Measurements from ENCODE around the gene FAM53A. TPM values are rescaled to one million over a fixed set of nuclear protein-coding genes. Genes with fewer than 3 reads are reported as not detected.

Gene FAM53A
- total RNA-seq (2014; rRNA removed; shearing (Covaris generic)) = 1.7 and 2.1 TPM in 2 replicates
- 3.8 and 4.6 TPM in 2 replicates for polyA plus RNA-seq (2015; cell fraction: cytosol; rRNA removed)
- 4.2 and 6.8 TPM in 2 replicates for polyA plus RNA-seq (2015; cell fraction: nucleus; rRNA removed)

DNA sequence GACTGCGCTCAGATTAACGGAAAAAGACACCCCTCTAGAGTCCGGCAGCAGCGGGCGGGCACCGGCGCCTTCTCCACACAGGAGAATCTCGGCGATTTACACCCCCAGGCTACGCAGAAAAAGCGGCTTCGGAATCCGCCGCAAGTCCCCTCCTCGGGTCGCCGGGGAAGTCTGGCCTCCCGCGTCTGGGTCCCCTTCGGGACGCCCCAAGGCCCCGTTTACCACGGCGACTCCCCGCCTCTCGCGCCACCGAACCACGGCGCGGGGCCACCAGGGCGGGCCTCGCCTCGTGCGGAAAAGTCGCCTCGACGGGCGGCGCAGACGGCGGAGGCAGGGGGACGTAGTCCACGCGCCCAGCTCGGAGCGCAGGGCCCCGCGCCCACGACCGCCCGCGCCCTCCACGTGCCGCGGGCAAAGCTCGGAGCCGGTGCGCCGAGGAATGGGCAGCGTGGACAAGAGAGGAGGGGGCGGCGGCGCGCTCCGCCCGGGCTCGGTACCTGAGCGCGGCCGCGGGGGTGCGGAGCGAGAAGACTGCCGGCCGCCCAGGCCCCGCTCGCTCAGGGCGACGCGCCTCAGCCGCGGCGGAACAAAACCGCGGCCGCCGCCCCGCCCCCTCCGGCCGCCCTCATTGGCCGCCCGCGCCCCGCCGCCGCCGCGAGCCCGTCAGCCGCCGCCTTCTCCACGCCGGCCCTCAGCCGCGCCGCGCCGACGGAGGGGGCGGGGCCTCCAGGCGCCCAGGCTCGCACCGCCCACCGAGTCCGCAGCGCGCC lies at the start of gene FAM53A:
Gene FAM53A (minus strand): TSS at position 578 of the 770 bp plus-strand sequence. CDS start 15,572 bp downstream, outside the sequence.
- DNase-seq (ENCODE audit: low read depth, low spot score) = peak; percentile 78
- in situ Hi-C loops (cut with HindIII; ENCODE audit: low pct_unique_long_range_greater_than_20kb, low sequenced_read_pairs) = no loop called here

DNA sequence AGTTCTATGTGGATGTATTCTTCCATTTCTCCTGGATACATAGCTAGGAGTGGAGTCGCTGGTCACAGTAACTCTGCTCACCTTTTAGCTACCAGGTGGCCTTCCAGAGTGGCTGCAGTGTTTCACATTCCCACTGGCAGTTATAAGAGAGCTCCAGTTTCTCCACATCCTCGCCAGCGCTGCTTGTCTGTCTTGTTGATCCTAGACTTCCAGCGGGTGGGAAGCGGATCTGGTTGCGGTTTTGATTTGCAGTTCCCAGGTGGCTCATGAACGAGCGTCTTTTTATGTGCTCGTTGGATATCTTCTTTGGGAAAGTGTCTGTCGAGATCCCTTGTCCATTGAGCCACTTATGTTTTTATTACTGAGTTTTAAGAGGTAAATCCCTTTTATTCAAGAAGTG lies 48.8 kb upstream of the FAM53A start:
- no peak for DNase-seq (ENCODE audit: low read depth, low spot score)
- in situ Hi-C loops (cut with HindIII; ENCODE audit: low pct_unique_long_range_greater_than_20kb, low sequenced_read_pairs) = no loop called here

GRCh38 chr4:1731180-1731579 lies 47.1 kb upstream of the FAM53A start:
- in situ Hi-C loops (cut with HindIII; ENCODE audit: low pct_unique_long_range_greater_than_20kb, low sequenced_read_pairs) = no loop called here
- no peak for DNase-seq (ENCODE audit: low read depth, low spot score)

DNA sequence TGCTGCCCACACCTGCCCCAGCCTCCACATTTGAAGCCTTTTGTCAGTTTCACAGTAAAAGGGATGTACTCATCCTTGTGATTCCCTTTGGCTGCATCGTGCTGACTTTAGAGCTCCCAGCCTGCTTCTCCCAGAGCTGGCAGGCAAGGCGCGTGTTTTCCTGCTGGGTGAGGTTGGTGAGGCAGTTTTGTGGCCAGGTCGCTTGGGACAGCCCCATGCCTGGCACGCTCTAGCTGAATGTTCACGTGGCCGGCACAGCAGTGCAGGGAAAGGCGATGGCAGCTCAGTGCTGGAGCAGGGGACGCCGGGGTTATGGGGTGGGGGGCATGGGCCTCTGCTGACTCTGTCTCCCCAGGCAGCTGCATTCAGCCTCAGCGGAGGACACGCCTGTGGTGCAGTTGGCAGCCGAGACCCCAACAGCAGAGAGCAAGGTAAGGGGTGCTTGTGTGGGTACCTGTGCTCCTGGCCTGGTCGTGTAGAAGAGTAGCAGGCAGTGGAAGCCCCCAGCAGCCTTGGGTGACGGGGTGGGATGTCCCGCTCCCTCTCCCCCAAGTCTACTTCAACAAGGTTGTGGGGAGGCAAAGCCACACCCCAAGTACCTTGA lies 46.5 kb upstream of the FAM53A start:
- in situ Hi-C loops (cut with HindIII; ENCODE audit: low pct_unique_long_range_greater_than_20kb, low sequenced_read_pairs) = no loop called here
- DNase-seq (ENCODE audit: low read depth, low spot score) = no peak

DNA sequence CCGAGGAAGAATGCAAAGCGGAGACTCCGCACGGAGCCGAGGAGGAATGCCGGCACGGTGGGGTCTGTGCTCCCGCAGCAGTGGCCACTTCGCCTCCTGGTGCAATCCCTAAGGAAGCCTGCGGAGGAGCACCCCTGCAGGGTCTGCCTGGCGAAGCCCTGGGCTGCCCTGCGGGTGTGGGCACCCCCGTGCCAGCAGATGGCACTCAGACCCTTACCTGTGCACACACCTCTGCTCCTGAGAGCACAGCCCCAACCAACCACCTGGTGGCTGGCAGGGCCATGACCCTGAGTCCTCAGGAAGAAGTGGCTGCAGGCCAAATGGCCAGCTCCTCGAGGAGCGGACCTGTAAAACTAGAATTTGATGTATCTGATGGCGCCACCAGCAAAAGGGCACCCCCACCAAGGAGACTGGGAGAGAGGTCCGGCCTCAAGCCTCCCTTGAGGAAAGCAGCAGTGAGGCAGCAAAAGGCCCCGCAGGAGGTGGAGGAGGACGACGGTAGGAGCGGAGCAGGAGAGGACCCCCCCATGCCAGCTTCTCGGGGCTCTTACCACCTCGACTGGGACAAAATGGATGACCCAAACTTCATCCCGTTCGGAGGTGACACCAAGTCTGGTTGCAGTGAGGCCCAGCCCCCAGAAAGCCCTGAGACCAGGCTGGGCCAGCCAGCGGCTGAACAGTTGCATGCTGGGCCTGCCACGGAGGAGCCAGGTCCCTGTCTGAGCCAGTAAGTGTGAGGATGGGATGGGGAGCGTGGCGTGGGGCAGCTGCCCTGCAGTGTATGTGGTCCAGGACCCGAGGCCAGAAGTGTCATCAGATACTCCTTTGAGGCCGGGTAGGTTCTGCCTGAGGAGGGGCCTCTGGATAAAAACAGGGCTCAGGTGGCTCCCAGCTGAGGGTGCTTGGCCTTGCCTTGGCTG lies 44.2 kb upstream of the FAM53A start:
- no peak for DNase-seq (ENCODE audit: low read depth, low spot score)
- in situ Hi-C loops (cut with HindIII; ENCODE audit: low pct_unique_long_range_greater_than_20kb, low sequenced_read_pairs) = no loop called here

DNA sequence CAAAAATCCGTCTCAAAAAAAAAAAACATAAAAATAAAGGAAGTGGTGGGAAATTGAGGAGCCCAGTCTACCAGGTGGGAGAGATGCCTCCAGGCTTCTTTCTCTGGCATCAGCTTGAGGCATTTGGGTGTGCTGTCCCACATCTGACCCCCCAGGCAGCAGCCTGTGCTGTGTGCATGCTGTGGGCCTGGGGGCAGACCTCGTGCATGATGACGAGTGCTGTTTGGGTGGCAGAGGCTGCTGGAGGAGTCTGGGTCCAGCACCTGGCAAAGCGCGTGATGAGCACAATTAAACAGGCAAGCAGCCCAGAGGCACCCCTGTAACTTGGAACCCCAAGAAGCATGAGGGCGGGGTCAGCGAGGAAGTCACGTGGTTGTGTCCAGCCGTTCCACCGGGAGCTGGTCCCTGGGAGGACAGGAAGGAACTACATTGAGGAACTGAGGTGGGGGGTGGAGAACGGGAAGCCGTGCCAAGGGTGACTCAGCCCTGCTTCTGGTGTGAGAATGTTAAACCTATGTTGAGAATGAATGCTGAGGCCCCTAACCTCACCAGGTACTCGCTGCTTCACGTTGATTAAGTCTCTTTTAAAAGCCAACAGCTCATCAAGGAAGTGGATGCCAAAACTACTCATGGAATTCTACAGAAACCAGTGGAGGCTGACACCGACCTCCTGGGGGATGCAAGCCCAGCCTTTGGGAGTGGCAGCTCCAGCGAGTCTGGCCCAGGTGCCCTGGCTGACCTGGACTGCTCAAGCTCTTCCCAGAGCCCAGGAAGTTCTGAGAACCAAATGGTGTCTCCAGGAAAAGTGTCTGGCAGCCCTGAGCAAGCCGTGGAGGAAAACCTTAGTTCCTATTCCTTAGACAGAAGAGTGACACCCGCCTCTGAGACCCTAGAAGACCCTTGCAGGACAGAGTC lies 43.3 kb upstream of the FAM53A start:
- no peak for DNase-seq (ENCODE audit: low read depth, low spot score)
- in situ Hi-C loops (cut with HindIII; ENCODE audit: low pct_unique_long_range_greater_than_20kb, low sequenced_read_pairs) = no loop called here

DNA sequence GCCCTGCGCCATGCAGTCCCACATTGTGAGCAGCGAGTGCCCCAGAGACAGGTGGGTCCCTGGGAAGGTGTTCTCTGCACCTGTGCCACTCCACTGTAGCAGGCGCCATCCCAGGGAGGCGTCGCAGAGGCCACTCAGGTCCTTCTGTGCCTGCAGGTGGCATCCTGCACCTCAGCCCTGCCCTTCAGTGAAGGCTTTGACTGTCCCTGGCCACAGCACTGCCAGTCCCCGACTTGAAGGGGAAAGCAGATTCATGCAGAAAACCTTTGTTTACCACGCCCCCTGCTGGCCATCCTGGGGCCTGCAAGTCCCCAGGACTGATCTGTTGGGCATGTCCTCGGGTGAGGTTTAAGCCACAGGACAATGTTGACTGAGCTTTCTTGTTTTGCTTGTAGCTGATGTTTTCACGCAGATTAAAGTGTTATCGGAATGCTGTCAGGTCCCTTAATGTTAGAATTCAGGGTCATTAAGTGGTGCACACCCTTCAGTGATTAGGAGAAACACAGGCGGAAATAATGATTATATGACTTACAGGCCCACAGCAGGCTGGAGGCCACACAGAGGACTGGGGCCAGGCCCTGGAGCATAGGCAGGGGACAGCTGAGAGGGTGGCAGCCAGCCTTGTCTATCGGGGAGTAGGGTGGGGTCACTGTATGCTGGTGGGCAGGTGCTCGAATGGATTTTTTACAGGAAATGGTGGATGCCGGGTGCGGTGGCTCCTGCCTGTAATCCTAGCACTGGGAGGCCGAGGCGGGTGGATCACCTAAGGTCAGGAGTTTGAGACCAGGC lies 42.2 kb upstream of the FAM53A start:
- in situ Hi-C loops (cut with HindIII; ENCODE audit: low pct_unique_long_range_greater_than_20kb, low sequenced_read_pairs) = no loop called here

GRCh38 chr4:1725521-1725920 lies 41.4 kb upstream of the FAM53A start:
- no peak for DNase-seq (ENCODE audit: low read depth, low spot score)
- in situ Hi-C loops (cut with HindIII; ENCODE audit: low pct_unique_long_range_greater_than_20kb, low sequenced_read_pairs) = no loop called here

More for the DNA sequence above, 42.2 kb upstream of the FAM53A start:
- peak; percentile 82 for DNase-seq (ENCODE audit: low read depth, low spot score)

DNA sequence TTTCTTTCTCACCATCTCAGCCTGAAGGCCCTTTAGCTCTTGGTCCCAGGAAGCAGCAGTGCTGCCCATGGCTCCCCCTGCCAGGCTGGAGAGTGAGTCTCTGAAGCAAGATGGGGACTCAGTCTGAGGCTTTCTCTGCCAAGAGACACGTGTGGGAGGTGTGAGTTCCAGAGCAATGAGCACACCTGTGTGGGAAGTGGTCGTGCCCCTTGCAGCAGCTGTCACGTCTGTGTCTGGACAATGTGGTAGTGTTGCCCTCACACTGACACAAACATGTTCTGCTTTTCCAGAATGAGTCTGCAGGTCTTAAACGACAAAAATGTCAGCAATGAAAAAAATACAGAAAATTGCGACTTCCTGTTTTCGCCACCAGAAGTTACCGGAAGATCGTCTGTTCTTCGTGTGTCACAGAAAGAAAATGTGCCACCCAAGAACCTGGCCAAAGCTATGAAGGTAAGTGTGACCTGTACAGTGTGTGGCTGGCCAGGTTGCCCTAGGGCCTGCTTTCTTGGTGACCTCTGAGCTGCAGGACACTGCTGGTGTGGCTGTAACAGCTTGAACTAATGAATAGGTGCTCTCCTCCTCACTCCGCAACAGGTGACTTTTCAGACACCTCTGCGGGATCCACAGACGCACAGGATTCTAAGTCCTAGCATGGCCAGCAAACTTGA lies 39.2 kb upstream of the FAM53A start:
- in situ Hi-C loops (cut with HindIII; ENCODE audit: low pct_unique_long_range_greater_than_20kb, low sequenced_read_pairs) = no loop called here
- DNase-seq (ENCODE audit: low read depth, low spot score) = no peak

GRCh38 chr4:1722551-1723118 lies 38.5 kb upstream of the FAM53A start:
- DNase-seq (ENCODE audit: low read depth, low spot score) = no peak
- in situ Hi-C loops (cut with HindIII; ENCODE audit: low pct_unique_long_range_greater_than_20kb, low sequenced_read_pairs) = no loop called here

DNA sequence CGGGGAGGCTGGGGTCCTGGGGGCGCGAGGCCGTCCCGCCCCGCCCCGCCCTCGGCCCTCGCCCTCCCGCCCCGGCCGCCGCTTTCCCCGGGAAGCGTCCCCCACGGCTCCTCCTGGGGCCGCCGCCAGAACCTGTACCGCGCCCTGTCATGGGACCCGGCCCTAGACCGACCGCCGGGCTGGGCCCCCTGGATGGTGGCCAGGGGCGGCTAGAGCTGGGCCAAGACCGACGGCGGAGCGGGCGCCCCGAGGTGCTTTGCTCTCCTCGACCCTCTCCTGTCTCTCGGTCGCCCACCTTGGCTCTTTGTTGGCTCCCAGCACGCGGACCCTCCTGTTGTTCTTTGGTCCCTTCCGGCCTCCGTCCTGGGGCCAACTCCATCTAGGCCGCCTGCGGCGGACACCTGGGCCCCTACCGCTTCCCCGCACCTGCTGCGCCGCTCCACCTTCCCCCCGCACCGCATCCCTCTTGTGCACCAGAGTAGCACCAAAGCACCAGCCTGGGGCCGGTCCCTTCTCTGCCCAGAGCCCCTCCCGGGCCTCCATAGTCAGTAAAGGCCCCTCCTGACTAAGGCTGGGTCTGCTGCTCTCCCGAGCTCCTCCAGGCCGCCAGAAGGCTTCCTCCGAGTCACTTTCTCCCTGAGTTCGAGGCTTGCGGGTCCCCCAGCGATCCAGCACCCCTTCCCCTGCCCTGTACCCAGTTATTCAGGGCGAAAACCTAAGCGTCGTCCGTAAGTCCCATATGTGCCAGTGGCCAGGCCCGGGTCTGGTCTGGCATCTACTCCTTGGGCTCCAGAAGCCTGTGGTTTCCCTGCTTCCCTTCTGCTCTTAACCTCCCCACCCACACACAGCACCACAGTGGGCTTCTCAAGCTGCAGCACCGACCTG lies 37.8 kb upstream of the FAM53A start:
- in situ Hi-C loops (cut with HindIII; ENCODE audit: low pct_unique_long_range_greater_than_20kb, low sequenced_read_pairs) = no loop called here
- no peak for DNase-seq (ENCODE audit: low read depth, low spot score)

- in situ Hi-C loops (cut with HindIII; ENCODE audit: low pct_unique_long_range_greater_than_20kb, low sequenced_read_pairs) = no loop called here
- DNase-seq (ENCODE audit: low read depth, low spot score) = peak; percentile 85
These were observed 37.0 kb upstream of the FAM53A start, which contains the start of the genes TACC3 and TMEM129 for GRCh38 chr4:1721003-1721665. Gene TACC3, plus strand, starts transcription at chr4:1721521. Its CDS starts 1,901 bp downstream, at chr4:1723422. Gene TMEM129, minus strand, starts transcription at chr4:1721323. Its CDS starts 486 bp downstream, at chr4:1720837.

DNA sequence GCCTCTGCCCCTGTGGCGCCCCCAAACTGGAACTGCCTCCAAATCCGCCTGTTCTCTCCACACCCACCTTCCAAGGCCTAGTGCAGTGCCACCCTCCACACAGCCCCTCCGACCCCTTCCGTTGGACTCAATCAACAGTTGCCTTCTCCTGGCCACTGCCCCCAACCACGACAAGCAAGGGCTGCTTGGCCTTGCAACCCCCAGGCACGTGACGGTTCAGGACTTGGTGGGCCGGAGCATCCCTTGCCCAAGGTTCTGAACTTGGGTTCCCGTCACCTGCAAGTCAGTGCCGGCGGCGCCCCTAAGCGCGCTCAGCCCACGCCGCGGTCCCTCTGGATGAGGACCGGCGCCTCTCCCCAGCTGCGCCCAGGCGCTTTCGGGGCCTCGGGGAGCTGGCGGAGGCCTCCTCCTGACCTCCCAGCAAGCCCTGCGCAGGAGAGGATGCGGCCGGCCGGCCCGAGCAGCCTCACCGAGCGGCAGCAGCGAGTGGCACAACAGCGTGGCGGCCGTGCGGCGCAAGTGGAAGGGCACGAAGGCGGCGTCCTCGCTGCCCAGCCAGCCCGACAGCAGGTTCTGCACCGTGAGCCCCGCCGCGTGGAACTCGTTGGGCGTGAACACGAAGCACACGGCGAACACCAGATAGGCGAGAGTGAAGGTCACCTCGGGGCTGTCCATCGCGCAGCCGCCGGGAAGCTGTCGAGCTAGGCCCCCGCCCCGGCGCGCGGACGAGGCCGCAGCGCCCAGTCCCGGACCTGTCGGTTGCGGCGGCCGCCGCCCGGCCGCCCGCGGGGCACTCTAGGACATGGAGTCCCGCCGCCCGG lies 36.3 kb upstream of the FAM53A start:
- in situ Hi-C loops (cut with HindIII; ENCODE audit: low pct_unique_long_range_greater_than_20kb, low sequenced_read_pairs) = no loop called here

More for the DNA sequence above, 36.3 kb upstream of the FAM53A start:
- no peak for DNase-seq (ENCODE audit: low read depth, low spot score)
